ENCODE data around the gene RPL13A.
"Not testable (repeated sequence)": the region's sequence is repeated elsewhere in the genome, so short reads cannot be mapped to it uniquely, and the experiment has no call there.

The RPL13A gene

GRCh38 chr19:49455773-49456172, 31.6 kb upstream of the RPL13A start:
- no peak for DNase-seq (ENCODE audit: low read depth in 2 of 2, low spot score in 1 of 2)

DNA sequence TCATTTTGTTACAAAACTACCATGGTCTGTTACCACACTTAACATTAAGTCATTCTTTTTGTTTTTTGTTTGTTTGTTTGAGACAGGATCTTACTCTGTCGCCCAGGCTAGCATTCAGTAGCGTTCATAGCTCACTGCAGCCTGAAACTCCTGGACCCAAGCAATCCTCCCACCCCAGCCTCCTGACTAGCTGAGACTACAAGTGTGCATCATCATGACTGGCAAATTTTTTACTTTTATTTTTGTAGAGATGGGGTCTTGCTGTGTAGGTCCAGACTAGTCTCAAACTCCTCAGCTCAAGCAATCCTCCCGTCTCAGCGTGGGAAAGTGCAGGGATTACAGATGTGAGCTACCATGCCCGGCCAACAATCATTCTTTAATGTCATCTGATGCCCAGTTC, 31.1 kb upstream of the RPL13A start:
- no peak for DNase-seq (ENCODE audit: low read depth in 2 of 2, low spot score in 1 of 2)

GRCh38 chr19:49458567-49458903, 28.9 kb upstream of the RPL13A start:
- no peak for DNase-seq (ENCODE audit: low read depth in 2 of 2, low spot score in 1 of 2)

DNA sequence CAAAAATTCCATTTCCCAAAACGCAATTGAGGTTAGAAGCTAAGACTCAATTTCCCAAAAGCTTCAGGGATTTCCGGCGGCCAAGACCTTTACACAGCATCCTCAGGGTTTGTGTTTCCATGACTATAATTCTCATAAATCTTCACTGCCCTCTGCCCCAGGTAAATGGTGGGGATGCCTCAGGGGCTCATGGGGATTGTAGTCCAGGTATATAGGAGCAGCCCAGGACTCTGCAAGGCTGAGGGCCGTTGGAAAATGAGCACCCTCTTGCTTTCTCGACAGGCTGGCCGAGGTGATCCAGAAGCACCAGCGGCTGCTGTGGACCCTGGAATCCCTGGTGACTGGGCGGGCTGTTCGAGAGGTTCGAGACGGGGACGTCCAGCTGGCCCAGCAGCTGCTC, 28.0 kb upstream of the RPL13A start:
- DNase-seq (ENCODE audit: low read depth in 2 of 2, low spot score in 1 of 2), result no peak

DNA sequence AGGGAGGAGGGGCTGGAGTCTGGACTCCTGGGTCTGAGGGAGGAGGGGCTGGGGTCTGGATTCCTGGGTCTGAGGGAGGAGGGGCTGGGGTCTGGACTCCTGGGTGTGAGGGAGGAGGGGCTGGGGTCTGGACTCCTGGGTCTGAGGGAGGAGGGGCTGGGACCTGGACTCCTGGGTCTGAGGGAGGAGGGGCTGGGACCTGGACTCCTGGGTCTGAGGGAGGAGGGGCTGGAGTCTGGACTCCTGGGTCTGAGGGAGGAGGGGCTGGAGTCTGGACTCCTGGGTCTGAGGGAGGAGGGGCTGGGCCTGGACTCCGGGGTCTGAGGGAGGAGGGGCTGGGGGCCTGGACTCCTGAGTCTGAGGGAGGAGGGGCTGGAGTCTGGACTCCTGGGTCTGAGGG, 26.3 kb upstream of the RPL13A start:
- not testable (repeated sequence) for DNase-seq (ENCODE audit: low read depth in 2 of 2, low spot score in 1 of 2)

GRCh38 chr19:49461656-49462055, 25.8 kb upstream of the RPL13A start:
- no peak for DNase-seq (ENCODE audit: low read depth in 2 of 2, low spot score in 1 of 2)

- DNase-seq (ENCODE audit: low read depth in 2 of 2, low spot score in 1 of 2), result no peak
Observed at GRCh38 chr19:49462492-49462891, 24.9 kb upstream of the RPL13A start.

GRCh38 chr19:49463960-49464740, 23.3 kb upstream of the RPL13A start:
- no peak for DNase-seq (ENCODE audit: low read depth in 2 of 2, low spot score in 1 of 2)

DNA sequence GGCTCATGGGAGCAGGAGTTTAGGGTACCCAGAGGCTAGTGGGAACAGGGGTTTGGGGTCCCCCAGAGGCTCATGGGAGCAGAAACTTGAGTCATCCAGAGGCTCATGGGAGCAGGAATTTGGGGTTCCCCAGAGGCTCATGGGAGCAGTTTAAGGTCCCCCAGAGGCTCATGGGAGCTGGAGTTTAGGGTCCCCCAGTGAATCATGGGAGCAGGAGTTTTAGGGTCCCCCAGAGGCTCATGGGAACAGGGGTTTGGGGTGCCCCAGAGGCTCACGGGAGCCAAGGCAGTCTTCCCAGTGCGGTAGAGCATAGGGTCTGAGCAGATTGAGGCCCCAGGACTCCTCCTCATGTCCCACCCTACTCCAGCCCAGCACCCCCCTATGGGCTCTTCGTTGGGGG, 22.0 kb upstream of the RPL13A start:
- no peak for DNase-seq (ENCODE audit: low read depth in 2 of 2, low spot score in 1 of 2)

GRCh38 chr19:49468199-49468598, 19.2 kb upstream of the RPL13A start:
- DNase-seq (ENCODE audit: low read depth in 2 of 2, low spot score in 1 of 2), result no peak

DNA sequence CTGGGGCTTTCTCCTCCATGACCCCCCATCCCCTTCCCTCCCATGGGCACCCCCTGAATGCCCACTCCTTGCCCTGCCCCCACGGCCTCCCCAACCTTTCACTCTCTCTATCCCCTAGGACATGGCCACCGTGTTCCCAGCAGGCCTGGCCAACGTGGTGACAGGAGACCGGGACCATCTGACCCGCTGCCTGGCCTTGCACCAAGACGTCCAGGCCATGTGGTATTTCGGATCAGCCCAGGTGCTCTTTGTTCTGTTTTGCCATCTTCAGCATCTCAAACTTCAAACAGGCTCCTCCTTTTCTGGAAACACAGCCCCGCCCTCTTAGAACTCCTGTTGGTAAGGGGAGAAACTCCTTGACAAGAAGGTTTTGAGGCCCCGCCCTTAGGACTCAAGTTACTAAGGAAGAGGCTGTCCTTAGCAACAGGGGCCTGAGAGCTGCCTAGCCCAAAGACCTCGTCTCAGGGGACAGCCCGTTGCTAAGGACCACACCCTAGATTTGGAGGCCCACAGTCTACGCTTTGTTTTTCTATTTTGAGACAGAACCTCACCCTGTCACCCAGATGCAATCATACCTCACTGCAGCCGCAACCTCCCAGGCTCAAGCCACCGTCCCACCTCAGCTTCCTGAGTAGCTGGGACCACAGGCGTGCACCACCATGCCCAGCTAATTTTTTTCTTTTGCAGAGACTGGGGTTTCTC, 18.5 kb upstream of the RPL13A start:
- DNase-seq (ENCODE audit: low read depth in 2 of 2, low spot score in 1 of 2), result peak in 1 of 2 donors; percentile 66

DNA sequence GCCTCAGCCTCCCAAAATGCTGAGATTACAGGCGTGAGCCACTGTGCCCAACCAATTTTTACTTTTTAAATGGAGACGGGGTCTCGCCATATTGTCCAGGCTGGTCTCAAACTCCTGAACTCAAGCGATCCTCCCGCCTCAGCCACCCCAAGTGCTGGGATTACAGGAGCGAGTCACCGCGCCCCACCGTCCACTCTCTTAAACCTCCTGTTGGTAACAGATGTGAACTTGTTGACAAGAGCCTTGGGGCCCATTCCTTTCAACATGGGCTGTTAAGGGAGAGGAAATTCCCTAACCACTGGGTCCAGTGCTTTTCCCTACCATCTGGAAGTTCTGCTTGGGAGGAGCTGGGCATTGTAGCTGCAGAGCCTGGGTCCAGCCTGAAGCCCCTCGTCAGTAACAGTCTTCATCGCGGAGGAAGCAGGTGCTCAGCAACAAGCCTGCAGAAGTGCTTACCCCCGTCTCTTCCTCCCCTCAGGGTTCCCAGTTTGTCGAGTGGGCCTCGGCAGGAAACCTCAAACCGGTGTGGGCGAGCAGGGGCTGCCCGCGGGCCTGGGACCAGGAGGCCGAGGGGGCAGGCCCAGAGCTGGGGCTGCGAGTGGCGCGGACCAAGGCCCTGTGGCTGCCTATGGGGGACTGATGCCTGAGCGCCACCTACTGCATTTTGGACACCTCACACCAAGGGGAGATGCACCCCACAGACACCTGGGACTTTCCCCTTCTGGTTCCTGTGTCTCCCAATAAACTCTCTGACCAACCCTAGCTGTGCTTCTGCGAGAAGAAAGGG, 17.4 kb upstream of the RPL13A start:
- peak; percentile 39 to 73 for DNase-seq (ENCODE audit: low read depth in 2 of 2, low spot score in 1 of 2)

DNA sequence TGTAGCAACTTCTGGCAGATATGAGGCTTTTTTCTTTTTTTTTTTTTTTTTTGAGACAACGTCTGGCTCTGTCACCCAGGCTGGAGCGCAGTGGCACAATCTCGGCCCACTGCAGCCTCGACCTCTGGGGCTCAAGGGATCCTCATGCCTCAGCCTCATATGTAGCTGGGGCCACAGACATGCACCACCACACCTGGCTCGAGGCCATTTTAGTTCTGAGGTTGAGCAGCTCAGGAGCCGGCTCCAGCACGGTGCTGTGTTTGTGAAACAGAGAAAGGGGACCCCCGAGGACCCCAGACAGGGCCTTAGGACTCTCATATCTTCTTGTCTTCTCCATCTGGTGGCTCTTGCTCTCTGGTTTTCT, 16.8 kb upstream of the RPL13A start:
- no peak for DNase-seq (ENCODE audit: low read depth in 2 of 2, low spot score in 1 of 2)

DNA sequence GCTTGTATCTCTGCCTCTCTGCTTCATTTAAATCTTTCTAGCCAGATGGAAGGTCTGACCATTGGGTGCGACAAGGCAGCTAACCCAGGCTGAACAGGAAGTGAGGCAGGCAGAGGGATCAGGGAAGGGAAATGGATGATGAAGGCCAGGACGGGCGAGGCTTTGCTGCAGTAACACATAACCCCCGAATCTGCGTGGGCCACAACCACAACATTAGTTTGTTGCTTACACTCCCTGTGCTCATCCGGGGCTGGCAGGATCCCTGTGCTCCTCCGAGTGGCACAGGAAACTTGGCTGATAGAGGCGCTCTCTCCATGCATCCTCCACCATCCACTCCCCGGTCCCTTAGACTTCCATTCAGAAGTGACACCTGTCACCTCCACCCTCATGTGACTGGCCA, 14.5 kb upstream of the RPL13A start:
- no peak for DNase-seq (ENCODE audit: low read depth in 2 of 2, low spot score in 1 of 2)

DNA sequence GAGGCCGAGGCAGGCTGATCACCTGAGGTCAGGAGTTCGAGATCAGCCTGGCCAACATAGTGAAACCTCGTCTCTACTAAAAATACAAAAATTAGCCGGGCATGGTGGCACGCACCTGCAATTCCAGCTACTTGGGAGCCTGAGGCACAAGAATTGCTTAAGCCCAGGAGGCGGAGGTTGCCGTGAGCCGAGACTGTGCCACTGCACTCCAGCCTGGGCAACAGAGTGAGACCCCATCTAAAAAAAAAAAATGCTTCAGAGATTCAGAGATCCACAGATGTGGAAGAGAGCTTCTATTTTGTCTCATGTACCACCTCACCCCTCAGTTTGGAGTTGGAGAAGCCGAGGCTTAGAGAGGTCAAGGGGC, 13.9 kb upstream of the RPL13A start:
- DNase-seq (ENCODE audit: low read depth in 2 of 2, low spot score in 1 of 2), result not testable (repeated sequence)

DNA sequence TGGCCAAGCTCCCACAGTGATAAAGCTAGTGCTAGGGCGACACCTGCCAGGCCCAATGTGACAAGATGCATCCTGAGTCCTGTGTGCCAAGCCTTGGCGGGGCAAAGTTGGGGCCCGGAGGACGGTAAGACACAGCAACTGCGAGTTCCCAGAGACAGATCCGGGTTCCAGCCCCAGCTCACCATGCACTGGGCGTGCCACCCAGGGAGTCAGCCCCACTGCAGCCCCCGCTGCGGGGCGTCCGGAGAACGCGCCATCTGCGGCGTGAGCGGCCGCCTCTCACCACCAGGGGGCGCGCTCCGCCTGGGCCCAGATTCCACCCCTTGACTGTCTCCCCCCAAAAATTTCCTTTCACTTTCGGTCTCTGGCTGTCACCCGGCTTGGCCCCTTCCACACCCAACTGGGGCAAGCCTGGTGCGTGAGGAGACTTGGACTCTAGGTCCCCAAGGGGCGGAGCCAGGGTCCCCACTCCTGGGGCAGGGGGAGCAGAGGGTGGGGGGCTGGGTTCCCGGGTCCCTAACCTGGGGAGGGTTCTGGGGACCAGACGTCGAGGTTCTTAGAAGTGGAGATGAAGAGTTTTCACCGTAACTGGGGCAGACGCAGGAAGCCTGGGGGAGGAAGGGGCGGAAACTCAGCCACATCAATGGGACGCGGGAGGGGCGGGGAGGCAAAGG, 13.4 kb upstream of the RPL13A start, which contains the start of gene FLT3LG:
FLT3LG (plus strand) TSS at position 348 of the 674 bp plus-strand sequence. CDS start 425 bp downstream, outside the sequence.
- peak; percentile 76 to 77 for DNase-seq (ENCODE audit: low read depth in 2 of 2, low spot score in 1 of 2)

DNA sequence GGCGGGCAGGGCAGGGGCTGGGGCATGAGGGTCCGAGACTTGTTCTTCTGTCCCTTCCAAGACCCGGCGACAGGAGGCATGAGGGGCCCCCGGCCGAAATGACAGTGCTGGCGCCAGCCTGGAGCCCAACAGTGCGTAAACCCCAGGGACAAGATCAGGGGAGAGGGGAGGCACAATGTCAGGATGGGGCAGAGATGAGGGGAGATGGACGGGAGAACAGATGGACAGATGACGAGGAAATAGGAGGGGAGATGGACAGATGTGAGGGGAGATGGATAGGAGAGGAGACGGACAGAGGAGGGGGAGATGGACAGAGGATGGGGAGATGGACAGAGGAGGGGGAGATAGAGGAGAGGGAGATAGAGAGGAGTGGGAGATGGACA, 12.9 kb upstream of the RPL13A start:
- DNase-seq (ENCODE audit: low read depth in 2 of 2, low spot score in 1 of 2), result no peak

DNA sequence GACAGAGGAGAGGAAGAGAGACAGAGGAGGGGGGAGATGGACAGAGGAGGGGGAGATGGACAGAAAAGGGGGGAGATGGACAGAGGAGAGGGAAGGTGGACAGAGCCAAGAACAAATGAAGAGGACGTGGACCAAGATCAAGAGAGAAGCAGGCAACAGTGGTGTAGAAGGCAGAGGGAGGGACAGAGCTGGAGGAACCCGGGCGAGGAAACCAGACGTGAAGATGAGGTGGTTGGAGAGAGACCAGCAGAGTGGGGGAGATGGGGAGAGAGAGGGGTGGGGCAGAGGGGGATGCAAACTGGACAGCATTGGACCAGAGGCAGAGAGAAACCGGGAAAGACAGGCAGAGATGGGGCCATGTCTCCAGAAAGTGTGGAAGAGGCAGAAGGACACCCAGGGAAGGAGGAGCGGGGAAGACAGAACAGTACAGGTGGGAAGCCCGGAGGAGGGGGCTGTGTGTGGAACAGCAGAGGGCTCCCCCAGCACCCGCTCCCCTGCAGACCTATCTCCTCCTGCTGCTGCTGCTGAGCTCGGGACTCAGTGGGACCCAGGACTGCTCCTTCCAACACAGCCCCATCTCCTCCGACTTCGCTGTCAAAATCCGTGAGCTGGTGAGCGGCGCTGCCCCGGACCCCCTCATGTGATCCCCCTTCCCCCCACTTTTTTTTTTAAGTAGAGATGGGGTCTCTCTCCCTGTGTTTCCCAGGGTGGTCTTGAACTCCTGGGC, 12.1 kb upstream of the RPL13A start:
- DNase-seq (ENCODE audit: low read depth in 2 of 2, low spot score in 1 of 2), result no peak

GRCh38 chr19:49475995-49476880, 11.2 kb upstream of the RPL13A start:
- no peak for DNase-seq (ENCODE audit: low read depth in 2 of 2, low spot score in 1 of 2)

Measured in stimulated activated CD8-positive, alpha-beta memory T cell treated with anti-CD3 and anti-CD28 coated beads, Interleukin-4, amount 100 ng/mL, for 4 hours (primary cell).